Fibroblast of lung (primary cell): ENCODE data around the gene ABI3. TPM values are rescaled to one million over a fixed set of nuclear protein-coding genes. Genes with fewer than 3 reads are reported as not detected.

Experiments used
- DNase-seq, 2 donors: peaks; one replicate each; pipeline versions ENCODE4 v3.0.0 to v3.0.0-alpha.2; 2010; ENCODE audit warnings: low read depth in 2 of 2
- H2AFZ ChIP-seq: 2 replicates; pipeline ENCODE4 v1.5.1; 2012; ENCODE audit warnings: low read length, control low read depth, inconsistent platforms
- H3K27ac ChIP-seq: 2 replicates; pipeline ENCODE4 v1.5.1; 2011; ENCODE audit warnings: low read length, control low read depth; ENCODE audit not compliant: insufficient read depth
- H3K27me3 ChIP-seq: 2 replicates; pipeline ENCODE4 v1.5.1; 2011; ENCODE audit warnings: mild to moderate bottlenecking, low read length; ENCODE audit not compliant: control insufficient read depth, insufficient read depth
- H3K36me3 ChIP-seq: 2 replicates; pipeline ENCODE4 v1.5.1; 2011; ENCODE audit warnings: low read length; ENCODE audit not compliant: control insufficient read depth, insufficient read depth
- H3K4me1 ChIP-seq: 2 replicates; pipeline ENCODE4 v1.5.1; 2011; ENCODE audit warnings: low read length; ENCODE audit not compliant: control insufficient read depth, insufficient read depth; ENCODE audit errors: extremely low read depth
- H3K4me2 ChIP-seq: 2 replicates; pipeline ENCODE4 v1.5.1; 2011; ENCODE audit warnings: low read length, control low read depth; ENCODE audit not compliant: insufficient read depth; ENCODE audit errors: extremely low read depth
- H3K4me3 ChIP-seq, 4 experiments: fragments of 200-600 bp in 1 of 4; sonication (generic) in 1 of 4; replicated peaks in 1 of 4; 2 replicates each; pipeline ENCODE4 v1.5.1; 2011 to 2016; ENCODE audit warnings: low read length in 4 of 4, low read depth in 3 of 4, mild to moderate bottlenecking in 3 of 4, control low read depth in 2 of 4, inconsistent platforms in 1 of 4, mixed read lengths in 1 of 4; ENCODE audit not compliant: insufficient read depth in 1 of 4; ENCODE audit errors: control extremely low read depth in 1 of 4
- H3K79me2 ChIP-seq: 2 replicates; pipeline ENCODE4 v1.5.1; 2012; ENCODE audit warnings: mild to moderate bottlenecking, low read length, inconsistent platforms; ENCODE audit not compliant: control insufficient read depth, insufficient read depth
- H3K9ac ChIP-seq: 2 replicates; pipeline ENCODE4 v1.5.1; 2011; ENCODE audit warnings: mild to moderate bottlenecking, low read length, control low read depth; ENCODE audit not compliant: insufficient read depth
- H3K9me3 ChIP-seq: 2 replicates; pipeline ENCODE4 v1.5.1; 2012; ENCODE audit warnings: low read depth, low read length; ENCODE audit not compliant: control insufficient read depth, insufficient read depth
- H4K20me1 ChIP-seq: 2 replicates; pipeline ENCODE4 v1.5.1; 2011; ENCODE audit warnings: low read length; ENCODE audit not compliant: control insufficient read depth, insufficient read depth; ENCODE audit errors: extremely low read depth
- EZH2 ChIP-seq: IDR thresholded peaks from 2 replicates; pipeline ENCODE4 v1.5.1; 2012; ENCODE audit warnings: low read length, control low read depth, mild to moderate bottlenecking; ENCODE audit errors: missing control alignments
- polyA plus RNA-seq, 2 donors: library from polyadenylated mRNA; depleted of rRNA in 1 of 2; stranded (reverse) in 1 of 2; unstranded in 1 of 2; fragments of >200 nt; gene quantifications; 2 replicates each; pipeline ENCODE4 v1.2.1, GENCODE V29; 2011 to 2012; ENCODE audit warnings: missing spikeins in 1 of 2
- total RNA-seq: library from RNA; depleted of rRNA; stranded (reverse); fragments of >200 nt; gene quantifications from 2 replicates; pipeline ENCODE4 v1.2.1, GENCODE V29; 2014
- TF ChIP-seq, protein P1 (sequence below), 2 donors: IDR thresholded peaks in 1 of 2; conservative IDR thresholded peaks in 1 of 2; 1 replicate in 1 of 2; 2 replicates in 1 of 2; pipeline ENCODE4 v1.5.1; 2011 to 2012; ENCODE audit warnings: low read length in 2 of 2, control low read depth in 1 of 2, inconsistent platforms in 1 of 2, low read depth in 1 of 2, mild to moderate bottlenecking in 1 of 2

ABI3 gene
- total and polyA plus RNA-seq, 2 donors (not counting 1 experiment from before 2014, with no cell fraction given): 1.3 TPM; not detected in 1

GRCh38 chr17:49235896-49236295, 25.4 kb downstream of the ABI3 start:
- Histone ChIP-seq H3K4me3 (no peak overlapping the region), H3K36me3 (no peaks in the 10 kb centered on the region), H3K79me2 (no peaks in the 10 kb centered on the region), H3K27me3 (no peaks in the 10 kb centered on the region), H2AFZ (no peak overlapping the region), H3K9me3 (no peaks in the 10 kb centered on the region), H3K27ac (no peak overlapping the region), H3K9ac (no peak overlapping the region), H3K4me2 (no peak overlapping the region), H3K4me1 (no peaks in the 10 kb centered on the region), H4K20me1 (no peaks in the 10 kb centered on the region)
- TF ChIP-seq EZH2: no peak
- TF ChIP-seq, protein P1, sequence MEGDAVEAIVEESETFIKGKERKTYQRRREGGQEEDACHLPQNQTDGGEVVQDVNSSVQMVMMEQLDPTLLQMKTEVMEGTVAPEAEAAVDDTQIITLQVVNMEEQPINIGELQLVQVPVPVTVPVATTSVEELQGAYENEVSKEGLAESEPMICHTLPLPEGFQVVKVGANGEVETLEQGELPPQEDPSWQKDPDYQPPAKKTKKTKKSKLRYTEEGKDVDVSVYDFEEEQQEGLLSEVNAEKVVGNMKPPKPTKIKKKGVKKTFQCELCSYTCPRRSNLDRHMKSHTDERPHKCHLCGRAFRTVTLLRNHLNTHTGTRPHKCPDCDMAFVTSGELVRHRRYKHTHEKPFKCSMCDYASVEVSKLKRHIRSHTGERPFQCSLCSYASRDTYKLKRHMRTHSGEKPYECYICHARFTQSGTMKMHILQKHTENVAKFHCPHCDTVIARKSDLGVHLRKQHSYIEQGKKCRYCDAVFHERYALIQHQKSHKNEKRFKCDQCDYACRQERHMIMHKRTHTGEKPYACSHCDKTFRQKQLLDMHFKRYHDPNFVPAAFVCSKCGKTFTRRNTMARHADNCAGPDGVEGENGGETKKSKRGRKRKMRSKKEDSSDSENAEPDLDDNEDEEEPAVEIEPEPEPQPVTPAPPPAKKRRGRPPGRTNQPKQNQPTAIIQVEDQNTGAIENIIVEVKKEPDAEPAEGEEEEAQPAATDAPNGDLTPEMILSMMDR (conservative IDR thresholded peaks at IDR 0.05 in 1 of 2, IDR thresholded peaks at IDR 0.05 in 1 of 2; ENCODE audit: low read depth in 1 of 2, low read length in 2 of 2): no peak
- no peak for DNase-seq

- no peak overlapping the region for H3K4me2 ChIP-seq
- TF ChIP-seq, protein P1 (conservative IDR thresholded peaks at IDR 0.05 in 1 of 2, IDR thresholded peaks at IDR 0.05 in 1 of 2; ENCODE audit: low read depth in 1 of 2, low read length in 2 of 2): no peak
- TF ChIP-seq EZH2: no peak
- H3K27me3 ChIP-seq: no peaks in the 10 kb centered on the region
- H3K4me3 ChIP-seq: no peak overlapping the region
- H3K36me3 ChIP-seq: no peaks in the 10 kb centered on the region
- H3K79me2 ChIP-seq: no peaks in the 10 kb centered on the region
- no peaks in the 10 kb centered on the region for H3K4me1 ChIP-seq
- H4K20me1 ChIP-seq: no peaks in the 10 kb centered on the region
- H3K9ac ChIP-seq: no peak overlapping the region
- no peak overlapping the region for H2AFZ ChIP-seq
- DNase-seq: no peak
- H3K27ac ChIP-seq: no peak overlapping the region
- no peaks in the 10 kb centered on the region for H3K9me3 ChIP-seq
Measured at GRCh38 chr17:49239963-49240362, 29.5 kb downstream of the ABI3 start.

GRCh38 chr17:49240619-49241018, 30.1 kb downstream of the ABI3 start:
- Histone ChIP-seq H3K4me1 (no peaks in the 10 kb centered on the region), H4K20me1 (no peaks in the 10 kb centered on the region), H3K4me3 (no peak overlapping the region), H2AFZ (no peak overlapping the region), H3K9ac (no peak overlapping the region), H3K36me3 (no peaks in the 10 kb centered on the region), H3K79me2 (no peaks in the 10 kb centered on the region), H3K9me3 (no peaks in the 10 kb centered on the region), H3K27me3 (no peaks in the 10 kb centered on the region), H3K27ac (no peak overlapping the region), H3K4me2 (no peak overlapping the region)
- TF ChIP-seq EZH2: no peak
- TF ChIP-seq, protein P1 (conservative IDR thresholded peaks at IDR 0.05 in 1 of 2, IDR thresholded peaks at IDR 0.05 in 1 of 2; ENCODE audit: low read depth in 1 of 2, low read length in 2 of 2): no peak
- no peak for DNase-seq
